Left ventricle myocardium inferior (tissue), 1 donor: ENCODE results near the gene PPP6R2. TPM values are rescaled to one million over a fixed set of nuclear protein-coding genes. Genes with fewer than 3 reads are reported as not detected.

Experiments
- DNase-seq: peaks from one replicate; pipeline ENCODE4 v3.0.0-alpha.2; 2020
- H3K27ac ChIP-seq: fragments of 200-600 bp; replicated peaks from 2 replicates; pipeline ENCODE4 v1.8.0; 2021
- H3K27me3 ChIP-seq: fragments of 200-600 bp; 2 replicates; pipeline ENCODE4 v1.8.0; 2021; ENCODE audit warnings: low read depth
- H3K36me3 ChIP-seq: fragments of 200-600 bp; 2 replicates; pipeline ENCODE4 v1.8.0; 2021
- H3K4me1 ChIP-seq: fragments of 200-600 bp; 2 replicates; pipeline ENCODE4 v1.8.0; 2021
- H3K4me3 ChIP-seq: fragments of 200-600 bp; 2 replicates; pipeline ENCODE4 v1.8.0; 2021; ENCODE audit warnings: mild to moderate bottlenecking, moderate library complexity
- H3K9me3 ChIP-seq: fragments of 200-600 bp; replicated peaks from 2 replicates; pipeline ENCODE4 v1.8.0; 2021
- intact Hi-C: fragments of 100-400 bp; cut with micrococcal nuclease; formaldehyde crosslinking; loops from one replicate; pipeline ENCODE4 v1.11.0; 2022
- long read RNA-seq: library from polyadenylated mRNA; unstranded; transcript quantifications from one replicate; pipeline ENCODE4 v2.0.0, GENCODE V29; 2021
- total RNA-seq: library from RNA; stranded (reverse); fragmentation: NEBNext Ultra II Directional; extraction: Animal tissue kit (Norgen Biotek cat#: 25700); gene quantifications from one replicate; pipeline ENCODE4 v1.2.1, GENCODE V29; 2021
- TF ChIP-seq, protein P1 (sequence below): fragments of 200-600 bp; IDR thresholded peaks from 2 replicates; pipeline ENCODE4 v1.8.0; 2021; ENCODE audit warnings: antibody characterized with exemption, mild to moderate bottlenecking, borderline replicate concordance
- donor health status: DM: no; HTN: yes; CAD: no; lungs with severe emphysema.

PPP6R2 gene, protein sequence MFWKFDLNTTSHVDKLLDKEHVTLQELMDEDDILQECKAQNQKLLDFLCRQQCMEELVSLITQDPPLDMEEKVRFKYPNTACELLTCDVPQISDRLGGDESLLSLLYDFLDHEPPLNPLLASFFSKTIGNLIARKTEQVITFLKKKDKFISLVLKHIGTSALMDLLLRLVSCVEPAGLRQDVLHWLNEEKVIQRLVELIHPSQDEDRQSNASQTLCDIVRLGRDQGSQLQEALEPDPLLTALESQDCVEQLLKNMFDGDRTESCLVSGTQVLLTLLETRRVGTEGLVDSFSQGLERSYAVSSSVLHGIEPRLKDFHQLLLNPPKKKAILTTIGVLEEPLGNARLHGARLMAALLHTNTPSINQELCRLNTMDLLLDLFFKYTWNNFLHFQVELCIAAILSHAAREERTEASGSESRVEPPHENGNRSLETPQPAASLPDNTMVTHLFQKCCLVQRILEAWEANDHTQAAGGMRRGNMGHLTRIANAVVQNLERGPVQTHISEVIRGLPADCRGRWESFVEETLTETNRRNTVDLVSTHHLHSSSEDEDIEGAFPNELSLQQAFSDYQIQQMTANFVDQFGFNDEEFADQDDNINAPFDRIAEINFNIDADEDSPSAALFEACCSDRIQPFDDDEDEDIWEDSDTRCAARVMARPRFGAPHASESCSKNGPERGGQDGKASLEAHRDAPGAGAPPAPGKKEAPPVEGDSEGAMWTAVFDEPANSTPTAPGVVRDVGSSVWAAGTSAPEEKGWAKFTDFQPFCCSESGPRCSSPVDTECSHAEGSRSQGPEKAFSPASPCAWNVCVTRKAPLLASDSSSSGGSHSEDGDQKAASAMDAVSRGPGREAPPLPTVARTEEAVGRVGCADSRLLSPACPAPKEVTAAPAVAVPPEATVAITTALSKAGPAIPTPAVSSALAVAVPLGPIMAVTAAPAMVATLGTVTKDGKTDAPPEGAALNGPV
- total RNA-seq = 38.6 TPM
- long read RNA-seq, full-length matches to known transcripts = 73 of 154 reads
- long read RNA-seq, partial matches to known transcripts = 46 of 154 reads
- long read RNA-seq, other reads (novel, unspliced or antisense) = 35 of 154 reads

DNA sequence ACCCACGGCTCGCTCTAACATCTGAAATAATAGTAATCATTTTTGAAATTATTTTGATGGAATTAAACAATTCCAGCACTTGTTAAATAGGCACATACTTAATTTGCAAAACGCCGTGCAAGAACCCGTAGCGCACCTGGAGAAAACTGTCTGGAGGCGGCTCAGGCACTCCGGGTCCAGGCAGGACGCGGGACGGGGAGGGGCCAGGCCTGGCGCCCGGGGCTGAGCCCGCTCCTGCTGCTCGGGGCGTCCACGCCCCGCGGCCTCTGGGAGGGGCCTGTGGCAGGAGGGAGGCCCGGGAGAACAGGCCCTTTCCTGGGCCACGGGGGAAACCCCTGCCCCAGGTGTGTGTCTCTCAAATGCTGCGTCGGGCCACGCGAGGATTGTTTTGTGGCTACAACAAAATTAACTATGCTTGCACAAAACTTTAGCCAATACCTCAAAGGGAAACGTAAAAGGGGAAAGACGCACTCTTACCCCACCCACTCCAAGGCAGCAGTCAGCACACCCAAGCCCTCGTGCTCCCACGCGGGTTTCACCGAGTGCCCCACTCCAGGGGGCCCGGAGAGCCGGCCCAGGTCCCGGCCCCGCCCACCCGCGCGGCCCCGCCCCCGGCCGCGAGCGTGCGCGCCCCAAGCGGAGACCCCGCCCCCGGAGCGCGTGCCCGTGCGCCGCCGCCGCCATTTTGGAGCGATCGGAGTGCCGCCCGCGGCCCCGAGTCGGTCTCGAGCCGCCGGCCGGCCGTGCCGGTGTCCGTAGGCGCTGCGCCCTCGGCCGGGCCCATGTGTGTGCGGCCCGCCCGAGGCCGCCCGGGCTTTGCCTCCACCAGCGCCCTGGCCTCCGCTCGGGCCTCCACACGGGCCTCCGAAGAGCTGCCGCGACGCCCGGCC is at the start of gene PPP6R2:
TSS of gene PPP6R2 (plus strand) at position 677 of the 890 bp plus-strand sequence. CDS start 50,582 bp downstream, outside the sequence.
- Histone ChIP-seq H3K4me1 (peaks cover 21% of the 10 kb centered on the region), H3K27ac (peak within 1 kb of the TSS; percentile 87), H3K27me3 (no peaks in the 10 kb centered on the region), H3K4me3 (peak within 1 kb of the TSS; percentile 93), H3K9me3 (no peaks in the 10 kb centered on the region), H3K36me3 (no peaks in the 10 kb centered on the region)
- intact Hi-C loops = no loop called here
- peak; percentile 85 for DNase-seq
- TF ChIP-seq, protein P1, sequence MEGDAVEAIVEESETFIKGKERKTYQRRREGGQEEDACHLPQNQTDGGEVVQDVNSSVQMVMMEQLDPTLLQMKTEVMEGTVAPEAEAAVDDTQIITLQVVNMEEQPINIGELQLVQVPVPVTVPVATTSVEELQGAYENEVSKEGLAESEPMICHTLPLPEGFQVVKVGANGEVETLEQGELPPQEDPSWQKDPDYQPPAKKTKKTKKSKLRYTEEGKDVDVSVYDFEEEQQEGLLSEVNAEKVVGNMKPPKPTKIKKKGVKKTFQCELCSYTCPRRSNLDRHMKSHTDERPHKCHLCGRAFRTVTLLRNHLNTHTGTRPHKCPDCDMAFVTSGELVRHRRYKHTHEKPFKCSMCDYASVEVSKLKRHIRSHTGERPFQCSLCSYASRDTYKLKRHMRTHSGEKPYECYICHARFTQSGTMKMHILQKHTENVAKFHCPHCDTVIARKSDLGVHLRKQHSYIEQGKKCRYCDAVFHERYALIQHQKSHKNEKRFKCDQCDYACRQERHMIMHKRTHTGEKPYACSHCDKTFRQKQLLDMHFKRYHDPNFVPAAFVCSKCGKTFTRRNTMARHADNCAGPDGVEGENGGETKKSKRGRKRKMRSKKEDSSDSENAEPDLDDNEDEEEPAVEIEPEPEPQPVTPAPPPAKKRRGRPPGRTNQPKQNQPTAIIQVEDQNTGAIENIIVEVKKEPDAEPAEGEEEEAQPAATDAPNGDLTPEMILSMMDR = peak; percentile 1

DNA sequence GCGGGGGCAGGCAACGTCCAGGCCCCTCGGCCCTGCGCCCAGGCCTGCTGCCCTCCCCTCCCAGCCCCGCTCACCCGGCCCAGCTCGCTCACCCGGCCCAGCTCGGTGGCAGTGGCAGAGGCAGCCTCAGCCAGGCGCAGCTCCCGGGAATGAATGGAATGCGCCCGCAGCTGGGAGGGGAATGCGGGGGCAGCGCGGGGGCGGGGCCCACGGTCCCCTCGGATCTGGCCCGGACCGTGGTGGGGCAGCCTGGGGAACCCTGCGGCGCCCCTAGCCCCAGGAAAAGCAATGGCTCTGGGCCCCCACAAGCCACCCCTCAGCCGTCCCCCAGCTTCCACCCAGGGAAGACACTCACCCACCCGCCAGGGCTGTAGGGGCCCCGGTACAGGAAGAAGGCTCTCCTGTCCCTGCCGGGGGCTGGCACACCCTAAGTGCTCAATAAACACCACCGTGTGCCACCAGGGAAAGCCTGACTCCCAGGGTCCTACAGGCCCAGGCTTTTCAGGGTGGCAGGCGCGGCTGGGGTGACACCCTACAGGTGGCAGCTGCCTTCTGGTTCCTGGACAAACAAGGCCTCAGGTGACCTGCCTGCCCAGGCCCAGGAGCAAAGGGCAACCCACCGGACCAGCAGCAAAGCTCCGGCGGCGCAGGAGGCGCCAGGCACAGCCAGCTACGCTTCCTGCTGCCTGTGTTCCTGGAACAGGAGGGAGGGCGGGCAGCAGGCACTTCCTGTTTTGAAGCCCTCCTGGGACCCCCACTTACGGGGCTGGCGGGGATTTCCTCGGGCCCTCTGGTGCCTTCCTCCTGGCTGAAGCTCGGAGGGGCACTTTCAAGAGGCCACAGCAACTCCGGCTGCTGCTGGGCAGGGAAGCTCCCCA is 49.4 kb upstream of the PPP6R2 start:
- Histone ChIP-seq H3K4me3 (peak overlapping the region; percentile 53), H3K27me3 (no peaks in the 10 kb centered on the region), H3K4me1 (peaks cover 71% of the 10 kb centered on the region), H3K36me3 (peaks cover 26% of the 10 kb centered on the region), H3K27ac (peak overlapping the region; percentile 89), H3K9me3 (no peaks in the 10 kb centered on the region)
- intact Hi-C loops = no loop called here
- peak; percentile 78 for DNase-seq
- TF ChIP-seq, protein P1 = no peak

DNA sequence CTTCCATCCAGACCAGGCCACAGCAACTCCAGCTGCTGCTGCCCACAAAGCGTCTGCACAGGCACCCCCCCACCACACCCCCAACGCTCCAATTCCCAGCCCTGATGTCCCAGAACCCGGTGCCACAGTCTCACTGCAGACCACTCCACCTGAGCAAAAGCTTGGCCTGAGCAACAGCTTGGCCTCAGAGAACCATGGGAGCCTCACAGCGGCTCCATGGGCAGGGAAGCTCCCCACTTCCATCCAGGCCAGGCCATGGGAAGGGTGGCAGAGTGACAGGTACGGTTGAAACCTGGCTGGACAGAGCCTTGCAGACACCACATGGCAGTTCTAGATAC is 48.8 kb upstream of the PPP6R2 start:
- Histone ChIP-seq H3K9me3 (no peaks in the 10 kb centered on the region), H3K27ac (peak overlapping the region; percentile 89), H3K4me1 (peaks cover 75% of the 10 kb centered on the region), H3K4me3 (peak overlapping the region; percentile 53), H3K27me3 (no peaks in the 10 kb centered on the region), H3K36me3 (peaks cover 20% of the 10 kb centered on the region)
- intact Hi-C loops = no loop called here
- TF ChIP-seq, protein P1 = no peak
- no peak for DNase-seq

DNA sequence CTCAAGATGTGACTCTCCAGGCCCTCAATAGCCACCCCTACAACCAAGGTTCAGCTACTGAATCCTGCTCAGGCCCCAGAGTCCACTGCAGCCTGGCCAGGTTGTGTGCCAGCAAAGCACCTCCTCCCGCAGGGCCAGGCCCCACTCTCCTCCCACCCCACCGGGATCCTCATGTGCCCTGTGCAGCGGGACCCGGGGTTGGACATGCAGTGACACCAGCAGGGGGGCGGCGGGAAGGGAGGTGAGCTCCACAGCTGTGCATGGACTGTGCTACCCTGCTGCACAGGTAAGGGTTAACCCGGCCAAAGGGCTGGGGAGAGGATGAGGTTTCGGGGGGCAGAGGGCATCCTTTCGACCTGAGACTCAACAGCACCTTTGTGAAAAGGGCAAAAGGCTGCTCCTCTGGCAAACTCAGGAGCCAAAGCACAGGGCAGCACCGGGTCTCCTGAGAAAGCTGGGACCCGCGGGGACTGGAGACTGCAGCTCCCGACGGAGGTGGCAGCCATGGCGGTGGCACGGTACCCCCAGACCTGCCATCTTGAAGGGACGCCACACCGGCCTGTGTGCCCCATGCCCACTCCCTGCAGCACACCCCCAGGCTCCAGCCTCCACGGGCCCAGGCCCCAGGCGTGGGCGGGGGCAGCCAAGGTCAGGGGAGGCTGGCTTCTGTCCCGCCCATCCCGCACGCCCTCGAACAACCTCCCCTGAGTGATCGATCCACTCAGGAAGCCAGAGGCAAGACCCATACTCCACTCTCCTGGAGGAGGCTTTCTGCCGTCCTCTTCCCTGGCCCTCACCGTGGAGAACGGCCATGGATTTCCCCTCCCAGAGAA is 46.3 kb upstream of the PPP6R2 start:
- H3K4me1 ChIP-seq = peaks cover 99% of the 10 kb centered on the region
- no peak overlapping the region for H3K4me3 ChIP-seq
- intact Hi-C loops = no loop called here
- no peaks in the 10 kb centered on the region for H3K36me3 ChIP-seq
- no peaks in the 10 kb centered on the region for H3K27me3 ChIP-seq
- TF ChIP-seq, protein P1 = no peak
- peak overlapping the region; percentile 95 for H3K27ac ChIP-seq
- peak; percentile 50 for DNase-seq
- no peaks in the 10 kb centered on the region for H3K9me3 ChIP-seq
